GM19395 (cell line): ENCODE measurements around the gene SV2C.
"Not testable (repeated sequence)": the region's sequence is repeated elsewhere in the genome, so short reads cannot be mapped to it uniquely, and the experiment has no call there.

Source experiments
- ATAC-seq: cut with Tn5 transposase; IDR thresholded peaks from one replicate; pipeline ENCODE4 v1.9.1; 2021; ENCODE audit warnings: mild to moderate bottlenecking, moderate library complexity; ENCODE audit not compliant: unreplicated experiment

Gene SV2C

GRCh38 chr5:76292620-76293322 is 209.6 kb downstream of the SV2C start:
- ATAC-seq: peak; percentile 85

DNA sequence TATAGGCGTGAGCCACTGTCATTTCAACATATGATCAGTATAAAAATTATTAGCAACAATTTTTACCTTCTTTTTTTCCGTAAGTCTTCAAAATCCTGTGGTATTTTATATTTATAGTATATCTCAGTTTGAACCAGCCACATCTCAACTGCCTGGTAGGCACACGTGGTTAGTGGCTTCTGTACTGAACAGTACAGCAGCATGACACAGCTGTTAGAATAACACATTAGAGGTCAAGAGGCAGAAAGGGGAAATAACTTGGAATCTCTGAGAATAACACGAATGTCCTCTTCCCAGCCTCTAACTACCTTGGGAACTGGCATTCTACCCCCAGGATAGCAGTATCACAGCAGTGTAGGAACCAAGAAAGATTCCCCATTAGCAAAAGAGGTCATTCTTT is 211.4 kb downstream of the SV2C start:
- ATAC-seq: no peak

- no peak for ATAC-seq
Measured at GRCh38 chr5:76298852-76299251, 215.7 kb downstream of the SV2C start.

DNA sequence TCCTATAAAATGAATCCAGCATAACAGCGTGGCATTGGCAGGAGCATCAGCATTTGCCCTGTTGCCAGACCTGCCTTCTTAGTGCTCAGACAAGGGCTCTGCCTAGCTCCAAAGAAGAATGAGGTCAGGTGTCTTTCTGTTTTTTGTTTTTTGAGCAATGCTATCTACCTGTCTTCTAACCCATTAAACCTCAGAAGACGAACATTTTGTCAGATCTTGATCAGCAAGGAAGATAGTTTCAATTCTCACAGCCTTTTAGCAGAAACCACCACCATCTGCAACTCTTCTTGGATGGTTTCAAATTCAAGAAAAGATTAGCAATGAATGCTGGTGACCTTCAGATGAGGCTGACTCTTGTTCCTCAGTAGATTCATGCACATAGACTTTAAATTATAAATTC is 216.4 kb downstream of the SV2C start:
- peak; percentile 57 for ATAC-seq

DNA sequence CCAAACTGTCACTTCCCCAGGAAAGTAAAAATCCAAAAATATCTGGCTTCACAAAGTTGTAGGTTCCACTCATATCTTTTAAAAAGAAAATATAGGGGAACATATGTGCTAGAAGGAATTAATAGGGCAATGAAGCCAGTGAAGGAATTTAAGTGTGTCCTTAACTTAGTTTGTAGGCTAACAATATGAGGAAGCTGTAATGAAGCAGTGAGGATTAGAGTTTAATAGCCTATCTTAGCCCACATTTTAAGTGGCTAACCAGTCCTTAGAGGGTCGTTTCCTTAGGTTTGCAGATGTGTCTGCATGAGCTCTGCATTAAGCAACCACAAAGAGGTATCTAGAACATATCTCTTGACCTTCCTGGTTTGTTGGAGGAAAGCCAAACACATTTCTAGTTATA is 218.7 kb downstream of the SV2C start:
- ATAC-seq: not testable (repeated sequence)

- not testable (repeated sequence) for ATAC-seq
Measured at GRCh38 chr5:76302661-76303060, 219.5 kb downstream of the SV2C start.

- peak; percentile 66 for ATAC-seq
Measured at GRCh38 chr5:76303921-76304320, 220.7 kb downstream of the SV2C start.

GRCh38 chr5:76305269-76305668 is 222.1 kb downstream of the SV2C start:
- no peak for ATAC-seq

DNA sequence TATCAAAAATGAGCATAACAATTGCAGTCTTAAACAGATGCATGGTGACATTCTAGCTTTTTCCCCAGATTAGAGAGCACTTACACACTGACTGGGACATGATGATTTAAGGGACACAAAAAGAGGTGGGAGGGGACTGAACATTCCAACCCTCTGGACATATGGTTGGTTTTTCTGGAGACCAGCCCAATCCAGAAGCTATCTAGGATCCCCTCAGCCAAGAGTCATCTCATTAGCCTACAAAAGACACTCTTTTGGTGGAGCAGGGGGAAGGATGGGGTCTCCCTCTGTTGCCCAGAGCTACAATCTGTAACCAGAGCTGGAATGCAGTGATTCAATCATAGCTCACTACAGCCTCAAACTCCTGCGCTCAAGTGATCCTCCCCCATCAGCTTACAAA is 222.6 kb downstream of the SV2C start:
- no peak for ATAC-seq

- no peak for ATAC-seq
Measured at GRCh38 chr5:76310208-76310607, 227.0 kb downstream of the SV2C start.

DNA sequence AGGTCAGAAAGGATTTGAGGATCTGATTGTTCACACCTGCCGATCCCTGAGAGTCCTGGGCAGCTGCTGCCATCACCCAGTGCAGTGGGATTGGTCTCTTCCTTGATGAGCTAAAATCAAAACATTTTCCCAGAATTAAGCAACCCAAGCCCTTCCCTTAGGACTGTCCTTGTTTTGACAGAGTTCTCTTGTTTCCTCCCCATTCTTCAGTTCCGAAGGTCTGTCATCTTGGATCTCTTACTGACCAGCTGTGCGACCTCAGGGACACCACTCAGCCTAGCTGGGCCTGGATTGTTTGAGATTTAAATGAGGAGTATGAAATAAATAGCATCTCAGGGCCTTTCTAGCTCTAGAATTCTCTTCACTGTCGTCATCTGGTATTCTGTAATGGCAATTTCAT is 229.6 kb downstream of the SV2C start:
- no peak for ATAC-seq

DNA sequence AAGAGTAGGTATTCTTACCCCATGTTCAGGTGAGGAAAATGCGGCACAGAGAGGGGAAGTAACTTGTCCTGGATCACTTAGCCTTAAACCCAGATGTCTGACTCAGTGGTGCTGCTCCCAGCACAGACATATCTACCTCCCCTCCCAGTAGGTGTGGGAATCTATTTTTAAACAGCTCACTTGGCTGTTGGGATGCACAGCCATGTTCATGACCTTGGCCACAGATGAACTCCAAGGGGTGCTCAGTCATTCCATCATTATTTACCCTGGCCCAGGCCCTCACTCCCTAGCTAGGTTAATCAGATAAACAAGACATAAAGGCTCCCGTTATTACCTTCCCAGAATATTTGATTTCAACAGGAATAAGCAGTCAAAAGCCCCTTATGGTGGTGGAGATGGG is 231.5 kb downstream of the SV2C start:
- ATAC-seq: no peak

DNA sequence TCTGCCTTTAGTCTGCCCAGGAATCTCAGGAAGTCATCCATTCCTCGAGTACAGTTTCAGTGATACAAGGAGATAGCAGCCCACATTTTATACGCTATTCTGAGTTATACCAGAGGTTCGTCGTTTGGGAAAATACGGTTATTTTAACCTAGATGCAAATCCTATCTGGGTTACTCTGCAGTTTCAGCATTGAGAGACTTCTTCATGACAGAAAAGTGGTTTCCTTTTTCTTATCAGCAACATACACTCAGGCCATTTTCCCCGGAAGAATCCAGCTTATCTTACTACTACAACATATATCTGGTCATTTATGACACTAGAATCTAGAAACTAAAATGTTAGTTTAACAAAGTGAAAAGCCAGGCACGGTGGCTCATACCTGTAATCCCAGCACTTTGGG is 236.5 kb downstream of the SV2C start:
- ATAC-seq: no peak

GRCh38 chr5:76323494-76323893 is 240.3 kb downstream of the SV2C start:
- ATAC-seq: not testable (repeated sequence)

GRCh38 chr5:76325326-76325725 is 242.1 kb downstream of the SV2C start:
- no peak for ATAC-seq

- no peak for ATAC-seq
Measured at GRCh38 chr5:76325876-76326491, 242.8 kb downstream of the SV2C start.

- no peak for ATAC-seq
Measured at GRCh38 chr5:76326577-76327302, 243.6 kb downstream of the SV2C start.

DNA sequence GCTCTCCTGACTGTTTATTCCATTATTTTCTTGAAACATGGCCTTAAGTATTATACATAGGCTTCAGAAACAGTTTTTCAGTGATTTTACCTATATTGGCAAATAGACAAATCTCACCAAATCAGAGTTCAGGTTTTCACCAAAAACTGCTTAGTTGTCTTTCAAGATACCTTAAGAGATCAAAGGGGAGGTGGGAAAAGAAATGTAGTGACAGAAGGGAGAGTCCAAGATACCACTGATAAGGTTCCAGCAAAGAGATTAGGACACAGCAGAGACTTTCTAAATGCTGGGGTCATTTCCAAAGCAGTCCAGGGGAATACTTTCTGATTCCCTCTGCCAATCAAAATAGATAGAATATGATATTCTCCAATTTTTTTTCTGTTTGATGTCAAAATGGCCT is 246.2 kb downstream of the SV2C start:
- ATAC-seq: no peak

GRCh38 chr5:76331126-76331525 is 247.9 kb downstream of the SV2C start:
- no peak for ATAC-seq

DNA sequence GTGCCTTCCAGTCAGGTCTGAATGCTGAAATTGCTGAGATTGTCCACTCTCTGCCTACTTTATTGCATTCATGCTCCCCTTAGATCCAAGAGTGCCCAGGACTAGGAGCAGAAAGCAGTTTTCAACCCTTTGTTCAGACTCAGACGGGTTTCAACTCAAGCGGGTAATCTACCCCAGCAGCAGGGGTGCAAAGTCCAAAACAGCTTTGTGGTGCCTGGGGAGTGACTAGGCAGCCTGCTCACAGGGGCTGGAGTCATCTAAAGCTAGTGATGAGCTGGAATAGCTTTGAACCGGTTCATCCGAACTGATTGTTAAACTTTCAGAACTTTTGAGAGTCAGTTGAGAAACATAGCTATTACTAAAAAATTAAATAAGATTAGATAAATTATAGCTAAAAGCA is 248.9 kb downstream of the SV2C start:
- no peak for ATAC-seq

DNA sequence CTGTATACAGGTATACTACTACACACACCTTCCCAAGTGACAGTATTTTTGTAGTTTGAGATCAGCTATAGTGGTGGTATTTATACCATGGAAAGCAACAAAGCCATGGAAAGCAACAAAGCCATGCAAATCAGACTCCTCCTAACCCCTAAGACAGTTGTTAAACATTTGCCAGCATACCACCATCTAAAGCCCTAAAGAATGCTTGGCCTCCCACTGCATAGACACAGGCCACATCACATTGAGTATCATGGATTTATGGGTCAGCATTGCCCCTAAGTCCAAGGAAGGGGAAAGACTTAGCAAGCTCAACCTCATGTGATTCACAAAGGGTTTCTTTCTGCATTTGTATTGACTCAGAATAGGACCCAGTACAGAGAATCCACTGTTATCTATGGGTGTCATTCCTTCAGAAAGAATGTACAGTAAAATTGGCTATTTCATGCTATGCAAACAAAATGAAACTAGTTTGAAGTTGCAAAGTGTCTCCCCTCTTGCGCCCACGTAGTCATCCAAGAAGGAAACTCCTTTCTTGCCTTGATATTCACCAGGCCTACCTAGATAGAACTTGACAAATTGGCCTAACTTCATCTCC is 249.5 kb downstream of the SV2C start:
- no peak for ATAC-seq

DNA sequence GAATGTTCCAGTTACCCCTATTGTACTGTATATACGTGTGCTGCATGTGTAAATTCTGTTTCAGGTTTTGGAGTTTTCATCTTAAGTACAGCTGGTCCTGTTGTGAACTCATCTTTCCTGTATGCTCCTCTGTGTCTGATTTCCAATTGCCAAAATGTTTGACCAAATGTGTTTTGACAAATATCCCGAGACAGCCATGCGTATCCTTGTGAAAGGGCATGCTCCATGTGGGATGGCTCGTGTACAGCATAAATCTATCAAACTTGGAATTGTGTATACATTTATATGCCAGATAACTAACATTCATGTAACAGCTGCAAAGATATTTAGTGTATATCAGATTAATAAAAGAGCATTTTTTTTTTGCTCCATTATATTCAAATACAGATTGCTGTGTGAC is 250.4 kb downstream of the SV2C start:
- ATAC-seq: no peak
